Measurements from ENCODE around the gene PGS1. TPM values are rescaled to one million over a fixed set of nuclear protein-coding genes. Genes with fewer than 3 reads are reported as not detected.

Gene PGS1
- total and polyA plus RNA-seq, 8 donors: 11.9 to 209 (median 31.6) TPM

DNA sequence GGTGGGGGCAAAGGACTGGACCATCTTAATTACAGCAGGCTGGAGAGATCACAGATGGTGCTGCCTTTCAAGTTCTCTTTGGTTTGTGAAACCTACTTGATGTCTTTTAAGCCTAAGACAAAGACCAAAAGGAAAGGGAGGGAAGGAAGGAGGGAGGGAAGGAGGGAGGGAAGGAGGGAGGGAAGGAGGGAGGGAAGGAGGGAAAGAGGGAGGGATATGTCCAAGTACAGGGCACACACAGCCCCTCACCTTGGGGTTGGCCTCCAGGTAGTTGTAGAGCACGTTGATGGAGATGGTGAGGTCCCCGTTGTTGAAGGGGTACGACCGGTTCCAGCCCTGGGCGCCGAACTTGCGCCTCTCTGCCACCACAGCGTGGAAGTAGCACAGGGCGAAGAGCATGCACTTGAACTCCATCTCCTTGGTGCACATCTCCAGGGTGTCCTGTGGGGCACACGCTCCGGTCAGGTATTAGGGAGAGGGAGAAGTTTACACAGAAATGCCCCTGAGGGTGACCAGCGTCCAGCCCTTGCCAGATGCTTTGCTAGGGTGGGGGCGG, 55.4 kb downstream of the PGS1 start:
- Histone ChIP-seq H3K27me3 (peaks cover 0 to 25% (median 8%) of the 10 kb centered on the region in 3 donors), H3K36me3 (peaks cover 0 to 17% (median 14%) of the 10 kb centered on the region in 4 donors), H3K27ac (no peak overlapping the region), H3K9me3 (no peaks in the 10 kb centered on the region), H3K4me1 (peaks cover 0 to 10% (median 3%) of the 10 kb centered on the region in 4 donors), H3K4me3 (no peak overlapping the region)
- 78 to 87% (median 81%) methylated on average over 11 to 13 of the region's 13 CpGs for WGBS, 5 donors
- no peak for TF ChIP-seq POLR2AphosphoS5 (IDR thresholded peaks at IDR 0.05)
- TF ChIP-seq, protein P1, sequence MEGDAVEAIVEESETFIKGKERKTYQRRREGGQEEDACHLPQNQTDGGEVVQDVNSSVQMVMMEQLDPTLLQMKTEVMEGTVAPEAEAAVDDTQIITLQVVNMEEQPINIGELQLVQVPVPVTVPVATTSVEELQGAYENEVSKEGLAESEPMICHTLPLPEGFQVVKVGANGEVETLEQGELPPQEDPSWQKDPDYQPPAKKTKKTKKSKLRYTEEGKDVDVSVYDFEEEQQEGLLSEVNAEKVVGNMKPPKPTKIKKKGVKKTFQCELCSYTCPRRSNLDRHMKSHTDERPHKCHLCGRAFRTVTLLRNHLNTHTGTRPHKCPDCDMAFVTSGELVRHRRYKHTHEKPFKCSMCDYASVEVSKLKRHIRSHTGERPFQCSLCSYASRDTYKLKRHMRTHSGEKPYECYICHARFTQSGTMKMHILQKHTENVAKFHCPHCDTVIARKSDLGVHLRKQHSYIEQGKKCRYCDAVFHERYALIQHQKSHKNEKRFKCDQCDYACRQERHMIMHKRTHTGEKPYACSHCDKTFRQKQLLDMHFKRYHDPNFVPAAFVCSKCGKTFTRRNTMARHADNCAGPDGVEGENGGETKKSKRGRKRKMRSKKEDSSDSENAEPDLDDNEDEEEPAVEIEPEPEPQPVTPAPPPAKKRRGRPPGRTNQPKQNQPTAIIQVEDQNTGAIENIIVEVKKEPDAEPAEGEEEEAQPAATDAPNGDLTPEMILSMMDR (IDR thresholded peaks at IDR 0.05): no peak
- TF ChIP-seq EP300 (IDR thresholded peaks at IDR 0.05): no peak
- TF ChIP-seq POLR2A (IDR thresholded peaks at IDR 0.05): no peak
- intact Hi-C loops (cut with DNase I; ENCODE audit: low total_unique reads): no loop called here
- no peak for DNase-seq

DNA sequence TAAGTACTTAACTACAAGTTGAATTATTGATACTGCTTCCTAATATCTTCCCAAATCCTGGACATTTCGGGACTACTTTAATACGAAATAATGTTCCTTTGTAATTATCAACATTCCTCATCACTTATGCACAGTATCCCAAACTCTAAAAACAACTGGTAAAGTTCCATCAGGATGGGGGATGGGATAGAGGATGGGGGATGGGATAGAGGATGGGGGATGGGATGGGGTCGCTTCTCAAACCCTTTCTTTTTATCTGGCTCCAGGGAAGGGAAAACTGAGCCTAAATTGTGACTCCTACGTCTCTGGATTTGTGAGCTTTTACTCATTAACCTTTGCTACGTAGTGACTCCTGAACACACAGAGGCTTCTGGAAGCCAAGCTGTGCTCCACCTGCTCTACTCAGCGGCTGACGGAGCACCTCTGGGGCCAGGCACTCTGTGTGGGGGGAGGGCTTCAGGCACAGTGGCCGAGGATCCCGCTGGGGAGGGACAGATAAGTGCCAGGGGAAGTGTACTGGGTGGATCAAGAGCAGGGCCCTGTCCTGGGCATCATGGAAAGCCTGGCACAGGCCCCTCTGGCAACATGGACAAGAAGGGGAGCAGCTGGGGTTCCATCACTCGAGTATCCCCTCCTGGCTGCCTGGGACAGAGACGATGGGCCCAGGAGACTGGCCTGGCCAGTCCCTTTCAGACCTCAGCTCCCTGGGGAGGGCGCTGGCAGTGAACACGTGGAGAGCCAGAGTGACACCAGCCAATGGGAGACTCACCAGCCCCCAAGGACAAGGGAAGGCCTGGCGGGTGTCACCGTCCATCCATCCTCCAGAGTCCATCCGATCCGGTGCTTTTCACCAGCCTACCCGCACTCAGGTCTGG, 56.2 kb downstream of the PGS1 start:
- H3K27ac ChIP-seq: no peak overlapping the region
- WGBS, 5 donors: 46 to 55% (median 51%) methylated on average over 17 to 18 of the region's 18 CpGs
- DNase-seq: no peak
- H3K4me3 ChIP-seq: no peak overlapping the region
- H3K9me3 ChIP-seq: no peaks in the 10 kb centered on the region
- H3K4me1 ChIP-seq: peaks cover 0 to 6% (median 3%) of the 10 kb centered on the region in 4 donors
- H3K36me3 ChIP-seq: peaks cover 0 to 9% (median 6%) of the 10 kb centered on the region in 4 donors
- TF ChIP-seq POLR2AphosphoS5 (IDR thresholded peaks at IDR 0.05) (no peak), POLR2A (IDR thresholded peaks at IDR 0.05) (no peak), EP300 (IDR thresholded peaks at IDR 0.05) (no peak)
- TF ChIP-seq, protein P1 (IDR thresholded peaks at IDR 0.05): no peak
- intact Hi-C loops (cut with DNase I; ENCODE audit: low total_unique reads): no loop called here
- H3K27me3 ChIP-seq: peaks cover 0 to 25% (median 8%) of the 10 kb centered on the region in 3 donors

DNA sequence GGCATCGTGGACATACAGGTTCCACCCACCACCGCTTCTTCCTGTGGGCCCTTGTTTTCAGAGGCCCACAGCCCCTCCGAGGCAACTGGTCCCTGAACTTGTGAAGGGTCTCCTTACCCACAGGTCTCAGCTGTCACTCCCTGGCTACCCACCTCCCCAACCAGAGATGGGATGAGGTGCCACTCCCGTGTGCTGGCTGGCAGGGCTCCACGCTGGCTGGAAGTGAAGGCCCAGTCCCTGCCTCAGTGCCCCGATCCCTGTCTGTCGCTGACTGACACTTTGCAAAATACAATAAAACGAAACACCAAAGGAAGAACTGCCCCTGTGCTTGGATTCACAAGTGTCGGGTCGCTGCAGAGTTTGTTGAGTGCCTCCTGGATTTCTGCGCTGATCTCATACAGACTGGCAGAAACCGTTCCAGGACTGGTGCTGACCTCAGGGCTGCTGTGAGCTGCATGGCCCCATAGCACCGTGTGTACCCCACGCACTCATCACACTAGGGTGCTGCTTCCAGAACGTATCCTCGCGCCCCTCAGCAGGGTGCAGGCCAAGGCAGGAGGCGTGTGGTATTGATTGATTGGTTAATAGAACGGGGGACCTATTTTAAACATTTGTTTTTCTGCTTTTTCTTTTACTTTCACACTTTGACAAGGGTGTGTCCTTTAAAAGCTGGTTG, 57.0 kb downstream of the PGS1 start:
- no peak for DNase-seq
- no peak overlapping the region for H3K4me3 ChIP-seq
- H3K27ac ChIP-seq: no peak overlapping the region
- H3K36me3 ChIP-seq: peaks cover 0 to 1% (median 0%) of the 10 kb centered on the region in 4 donors
- TF ChIP-seq, protein P1 (IDR thresholded peaks at IDR 0.05): no peak
- TF ChIP-seq EP300 (IDR thresholded peaks at IDR 0.05) (no peak), POLR2A (IDR thresholded peaks at IDR 0.05) (no peak), POLR2AphosphoS5 (IDR thresholded peaks at IDR 0.05) (no peak)
- H3K27me3 ChIP-seq: peaks cover 0 to 25% (median 8%) of the 10 kb centered on the region in 3 donors
- no peaks in the 10 kb centered on the region for H3K9me3 ChIP-seq
- intact Hi-C loops (cut with DNase I; ENCODE audit: low total_unique reads): no loop called here
- WGBS, 5 donors: 67 to 81% (median 71%) methylated on average over 18 to 19 of the region's 19 CpGs
- peaks cover 0 to 6% (median 3%) of the 10 kb centered on the region in 4 donors for H3K4me1 ChIP-seq

DNA sequence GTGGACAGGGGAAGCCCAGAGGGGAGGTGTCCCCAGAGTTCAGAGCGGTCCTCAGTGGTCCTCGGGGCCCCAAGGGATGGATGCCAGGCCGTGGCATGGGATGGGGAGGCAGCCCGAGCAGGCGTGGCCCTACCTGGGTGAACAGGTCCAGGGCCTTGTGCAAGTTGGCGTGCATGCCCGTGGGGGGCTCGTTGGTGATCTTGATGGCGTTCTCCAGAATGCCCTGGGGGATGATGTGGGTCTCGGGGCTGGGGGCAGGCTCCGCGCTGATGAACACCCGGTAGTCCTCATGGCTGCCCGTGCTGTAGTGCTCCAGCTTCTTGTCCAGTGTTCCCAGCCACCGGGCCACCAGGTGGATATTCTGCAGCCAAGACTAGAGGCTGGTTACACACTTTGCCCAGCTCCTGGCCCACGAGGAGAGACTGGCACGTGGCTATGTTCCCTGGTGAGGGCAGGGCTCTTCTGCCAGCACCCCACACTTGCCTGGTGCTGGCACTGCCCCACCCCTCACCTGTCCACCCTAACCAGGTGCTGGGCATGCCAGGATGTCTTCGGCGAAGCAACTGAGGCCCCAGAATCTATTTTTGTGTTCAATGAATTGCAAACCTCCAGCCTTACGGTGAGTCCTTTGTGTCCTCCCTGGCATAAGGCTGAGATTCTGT, 59.2 kb downstream of the PGS1 start:
- no peak for DNase-seq
- no peaks in the 10 kb centered on the region for H3K9me3 ChIP-seq
- H3K27ac ChIP-seq: no peak overlapping the region
- peaks cover 0 to 10% (median under 1%) of the 10 kb centered on the region in 4 donors for H3K4me1 ChIP-seq
- TF ChIP-seq, protein P1 (IDR thresholded peaks at IDR 0.05): no peak
- no peak overlapping the region for H3K4me3 ChIP-seq
- intact Hi-C loops (cut with DNase I; ENCODE audit: low total_unique reads): no loop called here
- peaks cover 0 to 25% (median 8%) of the 10 kb centered on the region in 3 donors for H3K27me3 ChIP-seq
- 83 to 87% (median 85%) methylated on average over 14 to 20 of the region's 20 CpGs for WGBS, 5 donors
- no peaks in the 10 kb centered on the region for H3K36me3 ChIP-seq

Data from stomach (tissue), 9 donors.